GM19043 (cell line): ENCODE results near the gene CPD.

Source experiments
- ATAC-seq: cut with Tn5 transposase; IDR thresholded peaks from one replicate; pipeline ENCODE4 v1.9.1; 2021; ENCODE audit warnings: low read depth; ENCODE audit not compliant: unreplicated experiment

The CPD gene

DNA sequence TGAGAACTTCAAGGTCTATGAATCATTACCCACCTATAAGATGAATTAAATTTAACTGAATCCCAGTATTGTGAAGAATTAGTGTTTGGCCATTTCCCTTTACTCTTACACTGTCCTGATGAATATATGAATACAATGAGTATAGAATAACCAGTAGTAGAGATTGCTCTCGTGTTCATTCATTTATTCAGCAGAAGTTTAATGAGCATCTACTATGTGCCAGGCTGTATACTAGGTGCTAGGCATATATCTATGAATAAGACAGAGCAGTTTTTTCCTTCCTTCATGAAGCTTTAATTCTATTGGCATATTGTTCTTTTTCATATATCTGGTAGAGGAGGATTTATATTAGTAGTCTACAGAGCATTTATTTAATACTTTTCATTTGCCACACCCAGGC lies 104.4 kb downstream of the CPD start:
- ATAC-seq, result no peak

DNA sequence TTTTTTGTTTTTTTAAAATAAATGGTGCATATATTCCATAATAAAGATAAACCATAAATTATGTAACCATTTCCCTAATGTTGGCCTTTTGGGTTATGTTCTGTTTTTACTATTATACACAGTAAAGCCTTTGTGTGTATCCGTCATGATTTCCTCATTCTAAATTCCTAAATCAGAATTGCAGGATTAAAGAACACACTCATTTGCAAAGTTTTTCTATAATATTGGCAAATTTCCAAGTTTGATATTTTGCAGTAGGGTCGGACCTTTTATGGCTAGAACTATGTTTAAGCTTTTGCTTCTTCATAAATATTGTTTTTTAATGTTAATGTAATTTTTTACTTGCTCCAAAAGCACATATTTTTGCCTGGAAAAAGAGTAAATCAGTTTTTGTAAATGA lies 115.1 kb downstream of the CPD start:
- ATAC-seq, result no peak

DNA sequence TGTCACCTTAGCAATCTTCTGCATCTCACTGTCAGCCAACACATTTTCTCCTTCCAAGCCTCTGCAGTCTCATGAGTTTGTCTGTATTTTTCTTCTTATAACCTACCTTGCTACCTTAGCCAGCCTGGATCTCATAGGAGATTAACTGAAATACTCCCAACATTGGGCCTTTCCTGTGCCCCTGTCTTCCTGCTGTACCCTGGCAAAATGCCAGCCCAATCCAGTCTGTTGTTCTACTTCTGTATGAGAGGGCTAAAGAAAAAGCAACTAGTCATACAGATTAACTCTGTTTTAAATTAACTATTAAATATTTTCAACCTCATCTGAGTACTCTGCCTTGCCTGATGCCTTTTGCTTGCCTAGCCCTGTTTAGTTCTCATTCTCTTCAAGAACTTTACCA lies 116.9 kb downstream of the CPD start:
- no peak for ATAC-seq

DNA sequence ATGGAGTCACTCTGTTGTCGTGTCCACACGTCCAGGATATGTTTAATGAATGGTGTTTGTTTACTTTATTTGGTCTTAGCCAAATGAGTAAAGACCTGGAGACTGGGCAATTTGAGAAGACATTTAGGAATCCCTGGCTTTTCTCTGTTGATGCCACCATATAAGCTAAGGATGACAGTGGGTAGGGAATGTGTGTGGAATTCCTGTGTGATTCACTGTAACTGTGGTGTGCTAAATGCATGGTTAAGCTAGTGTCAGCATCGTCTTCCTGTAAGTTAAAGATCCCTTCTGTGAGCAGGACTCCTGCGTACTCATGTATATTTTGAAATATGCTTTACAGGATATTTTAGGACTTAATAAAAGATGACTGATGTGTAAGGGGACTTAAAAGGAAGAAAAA lies 124.8 kb downstream of the CPD start:
- no peak for ATAC-seq

DNA sequence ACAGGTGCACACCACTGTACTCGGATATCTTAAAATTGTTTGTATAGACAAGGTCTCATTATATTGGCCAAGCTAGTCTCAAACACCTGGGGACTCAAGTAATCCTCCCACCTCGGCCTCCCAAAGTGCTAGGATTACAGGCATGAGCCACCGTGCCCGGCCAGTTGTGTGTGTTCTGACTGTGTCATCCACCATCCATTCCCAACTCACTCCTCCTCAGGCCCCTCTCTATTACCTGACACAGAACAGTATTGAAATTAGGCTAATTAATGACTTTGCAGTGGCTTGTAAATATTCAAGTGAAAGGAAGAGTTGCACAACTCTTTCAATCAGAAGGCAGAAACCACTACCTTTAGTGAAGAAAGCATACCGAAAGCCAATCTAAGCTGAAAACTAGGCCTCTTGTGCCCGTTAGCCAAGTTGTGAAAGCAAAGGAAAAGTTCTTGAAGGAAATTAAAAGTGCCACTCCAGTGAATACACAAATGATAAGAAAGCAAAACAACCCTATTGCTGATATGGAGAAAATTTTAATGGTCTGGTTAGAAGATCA lies 127.2 kb downstream of the CPD start:
- no peak for ATAC-seq

DNA sequence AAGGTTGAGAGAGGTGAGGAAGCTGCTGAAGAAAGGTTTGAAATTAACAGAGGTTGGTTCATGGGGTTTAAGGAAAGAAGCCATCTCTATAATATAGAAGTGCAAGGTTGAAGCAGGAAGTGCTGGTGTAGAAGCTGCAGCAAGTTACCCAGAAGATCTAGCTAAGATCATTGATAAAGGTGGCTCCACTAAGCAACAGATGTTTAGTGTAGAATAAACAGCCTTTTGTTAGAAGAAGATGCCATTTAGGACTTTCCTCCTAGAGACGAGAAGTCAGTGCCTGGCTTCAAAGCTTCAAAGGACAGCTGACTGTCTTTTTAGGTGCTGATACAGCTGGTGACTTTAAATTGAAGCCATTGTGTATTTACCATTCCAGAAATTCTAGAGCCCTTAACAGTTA lies 127.8 kb downstream of the CPD start:
- no peak for ATAC-seq

DNA sequence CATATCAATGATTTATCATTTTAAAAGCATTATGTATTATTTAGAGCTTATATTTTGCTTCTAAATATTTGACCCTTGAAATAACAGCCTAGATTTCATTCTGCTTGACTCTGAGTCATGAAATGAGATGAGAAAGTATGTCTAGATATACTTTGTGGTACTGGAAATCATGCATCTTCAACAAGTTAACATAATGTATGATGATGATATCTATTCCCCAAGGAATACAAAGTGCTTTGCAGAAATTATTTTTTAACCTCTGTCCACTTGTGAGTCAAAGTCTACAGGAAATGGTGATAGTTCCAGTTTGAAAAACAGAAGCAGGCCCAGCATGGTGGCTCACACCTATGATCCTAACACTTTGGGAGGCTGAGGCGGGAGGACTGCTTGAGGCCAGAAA lies 134.6 kb downstream of the CPD start:
- no peak for ATAC-seq

DNA sequence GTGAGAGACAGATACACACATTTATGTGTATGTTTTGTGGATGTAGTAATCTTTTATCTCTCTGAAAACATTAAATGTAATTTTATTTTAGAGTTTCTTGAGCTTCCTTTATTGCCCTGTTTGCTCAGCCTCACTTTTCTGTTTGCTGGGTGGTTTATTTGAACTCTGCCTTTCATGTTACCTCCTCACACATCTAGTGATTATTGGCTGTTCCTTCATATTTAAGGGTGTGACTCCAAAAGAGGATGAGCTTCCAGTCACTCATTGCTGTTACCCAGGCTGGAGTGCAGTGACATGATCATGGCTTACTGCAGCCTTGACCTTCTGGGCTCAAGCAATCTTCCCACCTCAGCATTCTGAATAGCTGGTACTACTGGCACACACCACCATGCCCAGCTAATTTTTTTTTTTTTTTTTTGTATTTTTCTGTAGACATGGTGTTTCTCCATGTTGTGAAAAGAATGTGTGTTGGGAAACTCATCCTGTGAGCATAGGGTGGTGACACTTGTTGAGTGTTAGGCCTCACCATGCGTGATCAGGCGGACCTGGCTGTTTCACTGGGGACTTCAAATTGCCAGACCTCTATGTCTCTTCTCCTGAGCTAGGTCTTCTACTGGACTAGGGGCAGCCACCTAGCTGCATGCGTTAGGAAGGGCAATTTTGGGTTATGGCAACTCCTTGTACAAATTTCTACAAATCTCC lies 136.3 kb downstream of the CPD start:
- ATAC-seq, result no peak

DNA sequence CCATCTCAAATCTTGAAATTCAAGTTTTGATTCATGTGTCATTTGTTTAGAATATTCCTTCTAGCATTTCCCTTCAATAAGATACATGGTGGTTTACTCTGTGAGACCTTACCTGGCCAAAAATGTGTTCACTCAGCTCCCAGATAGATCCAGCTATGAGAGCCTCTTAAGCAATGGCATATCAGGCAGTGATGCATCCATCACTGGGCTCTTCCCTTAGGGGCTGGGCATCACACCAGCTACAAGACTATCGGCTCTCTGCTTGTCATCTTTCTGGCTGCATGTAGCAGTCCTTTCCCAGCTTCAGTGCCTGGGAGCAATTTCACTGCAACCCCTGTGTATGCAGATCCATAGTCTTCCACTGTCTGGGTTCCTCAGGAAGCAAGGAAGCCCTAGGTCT lies 139.1 kb downstream of the CPD start:
- ATAC-seq, result no peak

DNA sequence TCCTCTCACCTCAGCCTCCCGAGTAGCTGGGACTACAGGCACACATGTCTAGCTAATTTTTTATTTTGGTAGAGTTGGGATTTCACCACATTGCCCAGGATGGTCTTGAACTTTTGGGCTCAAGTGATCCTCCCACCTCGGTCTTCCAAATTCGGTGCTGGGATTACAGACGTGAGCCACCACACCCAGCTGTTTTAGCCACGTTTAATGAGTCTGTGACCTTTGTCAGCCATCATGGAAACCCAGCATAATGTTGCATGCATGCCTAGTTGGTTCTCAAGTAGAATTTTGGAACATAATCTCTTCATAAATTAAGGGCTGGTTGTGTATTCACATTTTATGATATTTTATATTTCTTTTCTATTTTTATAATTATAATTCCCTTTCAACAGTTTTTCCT lies 140.4 kb downstream of the CPD start:
- no peak for ATAC-seq
